ENCODE measurements around the gene TCEAL3.

DNA sequence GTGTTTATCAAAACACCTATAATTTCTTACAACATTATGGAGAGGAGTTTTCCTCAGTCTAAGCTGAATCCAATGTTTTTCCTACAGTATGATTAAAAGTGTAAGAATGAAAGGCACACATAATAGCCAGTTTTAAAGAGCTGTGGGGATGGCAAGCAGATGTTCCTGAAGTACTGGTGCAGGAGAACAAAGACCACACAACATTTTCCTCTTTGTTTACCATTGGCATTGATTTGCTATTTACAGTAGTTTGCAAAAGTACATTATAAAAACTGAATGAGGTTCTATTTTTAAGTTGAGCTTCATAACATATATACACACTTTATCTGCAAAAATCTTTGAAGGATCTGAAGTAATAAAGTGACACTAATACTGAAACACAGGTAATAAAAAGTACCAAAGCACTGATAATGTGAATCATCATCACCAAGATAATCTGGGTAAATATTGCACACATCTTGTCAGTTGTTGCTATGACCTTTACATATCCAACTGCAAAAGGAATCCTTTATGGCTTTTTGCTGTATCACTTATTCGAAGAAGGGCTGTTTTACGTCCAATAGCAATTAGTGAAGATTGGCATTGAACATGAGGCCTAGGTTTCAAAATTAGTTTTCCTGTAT, 43.5 kb downstream of the TCEAL3 start:
- TF ChIP-seq, protein P1, sequence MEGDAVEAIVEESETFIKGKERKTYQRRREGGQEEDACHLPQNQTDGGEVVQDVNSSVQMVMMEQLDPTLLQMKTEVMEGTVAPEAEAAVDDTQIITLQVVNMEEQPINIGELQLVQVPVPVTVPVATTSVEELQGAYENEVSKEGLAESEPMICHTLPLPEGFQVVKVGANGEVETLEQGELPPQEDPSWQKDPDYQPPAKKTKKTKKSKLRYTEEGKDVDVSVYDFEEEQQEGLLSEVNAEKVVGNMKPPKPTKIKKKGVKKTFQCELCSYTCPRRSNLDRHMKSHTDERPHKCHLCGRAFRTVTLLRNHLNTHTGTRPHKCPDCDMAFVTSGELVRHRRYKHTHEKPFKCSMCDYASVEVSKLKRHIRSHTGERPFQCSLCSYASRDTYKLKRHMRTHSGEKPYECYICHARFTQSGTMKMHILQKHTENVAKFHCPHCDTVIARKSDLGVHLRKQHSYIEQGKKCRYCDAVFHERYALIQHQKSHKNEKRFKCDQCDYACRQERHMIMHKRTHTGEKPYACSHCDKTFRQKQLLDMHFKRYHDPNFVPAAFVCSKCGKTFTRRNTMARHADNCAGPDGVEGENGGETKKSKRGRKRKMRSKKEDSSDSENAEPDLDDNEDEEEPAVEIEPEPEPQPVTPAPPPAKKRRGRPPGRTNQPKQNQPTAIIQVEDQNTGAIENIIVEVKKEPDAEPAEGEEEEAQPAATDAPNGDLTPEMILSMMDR (IDR thresholded peaks at IDR 0.05): no peak
- TF ChIP-seq POLR2A (IDR thresholded peaks at IDR 0.05): no peak
